B cell (primary cell): Measurements from ENCODE around the gene ALKBH7. TPM values are rescaled to one million over a fixed set of nuclear protein-coding genes. Genes with fewer than 3 reads are reported as not detected.

Experiments
- ATAC-seq: fragments of 200-7000 bp; cut with Tn5 transposase; one replicate; pipeline ENCODE4 v1.10.0; 2021; ENCODE audit warnings: low read depth, mild to moderate bottlenecking, moderate number of reproducible peaks, moderate library complexity
- CTCF ChIA-PET: fragments of 350-600 bp; sonication (Branson Sonifier 250); formaldehyde crosslinking; loops from one replicate; lab custom pipeline; 2021; ENCODE audit warnings: antibody characterized with exemption, inconsistent platforms; lab: Charles Lee
- POLR2A ChIA-PET: fragments of 350-600 bp; sonication (Branson Sonifier 250); formaldehyde crosslinking; loops from one replicate; lab custom pipeline; 2021; ENCODE audit warnings: antibody characterized with exemption; lab: Charles Lee
- DNase-seq: peaks from one replicate; pipeline ENCODE4 v3.0.0; 2013
- H2AFZ ChIP-seq: 2 replicates; pipeline ENCODE4 v1.6.1; 2012; ENCODE audit warnings: mild to moderate bottlenecking, low read depth, low read length; ENCODE audit not compliant: insufficient read depth, poor library complexity, severe bottlenecking
- H3K27ac ChIP-seq, 2 donors: 1 replicate in 1 of 2; 2 replicates in 1 of 2; pipeline ENCODE4 v1.5.1; 2012 to 2013; ENCODE audit warnings: low read length in 2 of 2, mild to moderate bottlenecking in 2 of 2, moderate library complexity in 1 of 2
- H3K27me3 ChIP-seq, 4 experiments: fragments of 200-600 bp in 1 of 4; sonication (generic) in 1 of 4; replicated peaks in 1 of 4; 1 replicate in 2 of 4; 2 replicates in 2 of 4; pipeline versions ENCODE4 v1.6.1 to v1.7.0; 2013 to 2016; ENCODE audit warnings: low read length in 3 of 4, mild to moderate bottlenecking in 2 of 4, mixed read lengths in 1 of 4, moderate library complexity in 1 of 4; ENCODE audit not compliant: insufficient read depth in 4 of 4, control insufficient read depth in 3 of 4; ENCODE audit errors: control extremely low read depth in 1 of 4
- H3K36me3 ChIP-seq, 2 experiments: replicated peaks in 1 of 2; 1 replicate in 1 of 2; 2 replicates in 1 of 2; pipeline versions ENCODE4 v1.6.1 to v1.7.1; 2013; ENCODE audit warnings: low read length in 1 of 2; ENCODE audit not compliant: insufficient read depth in 2 of 2, control insufficient read depth in 1 of 2; ENCODE audit errors: control extremely low read depth in 1 of 2, extremely low read depth in 1 of 2
- H3K4me1 ChIP-seq, 2 donors: fragments of 200-600 bp in 1 of 2; sonication (generic) in 1 of 2; 1 replicate in 1 of 2; 2 replicates in 1 of 2; pipeline versions ENCODE4 v1.5.1 to v1.6.1; 2013 to 2017; ENCODE audit warnings: low read length in 2 of 2; ENCODE audit not compliant: control insufficient read depth in 2 of 2, insufficient read depth in 2 of 2
- H3K4me2 ChIP-seq: replicated peaks from 2 replicates; pipeline ENCODE3; 2012; ENCODE audit warnings: mild to moderate bottlenecking, low read depth, low read length; ENCODE audit not compliant: poor library complexity, severe bottlenecking
- H3K4me3 ChIP-seq, 5 experiments: fragments of 200-600 bp in 1 of 5; sonication (generic) in 1 of 5; 1 replicate in 3 of 5; 2 replicates in 2 of 5; pipeline versions ENCODE4 v1.5.1 to v1.7.0; 2011 to 2016; ENCODE audit warnings: low read length in 4 of 5, mild to moderate bottlenecking in 4 of 5, low read depth in 2 of 5, control low read depth in 1 of 5, moderate library complexity in 1 of 5; ENCODE audit not compliant: insufficient read depth in 1 of 5; ENCODE audit errors: control extremely low read depth in 1 of 5, extremely low read depth in 1 of 5
- H3K79me2 ChIP-seq: fragments of 200-600 bp; sonication (generic); one replicate; pipeline ENCODE4 v1.6.0; 2016; ENCODE audit warnings: low read length; ENCODE audit not compliant: control insufficient read depth, insufficient read depth
- H3K9ac ChIP-seq: fragments of 200-600 bp; sonication (generic); 2 replicates; pipeline ENCODE4 v1.6.1; 2017; ENCODE audit warnings: mild to moderate bottlenecking, low read length, moderate library complexity
- H3K9me3 ChIP-seq, 3 donors: one replicate each; pipeline versions ENCODE4 v1.6.1 to v1.7.1; 2013; ENCODE audit warnings: low read length in 2 of 3; ENCODE audit not compliant: control insufficient read depth in 2 of 3, insufficient read depth in 1 of 3; ENCODE audit errors: control extremely low read depth in 1 of 3
- H4K20me1 ChIP-seq: 2 replicates; pipeline ENCODE4 v1.6.0; 2012; ENCODE audit warnings: mild to moderate bottlenecking, low read length; ENCODE audit not compliant: insufficient read depth, control insufficient read depth, poor library complexity, severe bottlenecking
- H3K27ac Mint-ChIP-seq: one replicate; pipeline ENCODE4 v1.8.0; 2021; ENCODE audit warnings: mixed read lengths
- H3K27me3 Mint-ChIP-seq: one replicate; pipeline ENCODE4 v1.8.0; 2021; ENCODE audit warnings: mixed read lengths
- H3K4me1 Mint-ChIP-seq: one replicate; pipeline ENCODE4 v1.8.0; 2021; ENCODE audit warnings: mixed read lengths
- H3K4me3 Mint-ChIP-seq: one replicate; pipeline ENCODE4 v1.8.0; 2021; ENCODE audit warnings: mixed read lengths
- H3K9me3 Mint-ChIP-seq: one replicate; pipeline ENCODE4 v1.8.0; 2022; ENCODE audit warnings: mixed read lengths; ENCODE audit not compliant: insufficient read depth
- CTCF ChIP-seq: fragments of 200-600 bp; IDR thresholded peaks from one replicate; pipeline ENCODE4 v1.8.0; 2022; ENCODE audit warnings: antibody characterized with exemption, mild to moderate bottlenecking
- EZH2 ChIP-seq: IDR thresholded peaks from 2 replicates; pipeline ENCODE4 v1.6.1; 2012; ENCODE audit warnings: borderline replicate concordance, low read depth, mild to moderate bottlenecking, moderate library complexity, low read length; ENCODE audit not compliant: insufficient read depth, poor library complexity, severe bottlenecking
- WGBS: methylation state at CpG from one replicate; pipeline ENCODE4 v1.1.5; 2013; ENCODE audit warnings: missing lambda C conversion rate; ENCODE audit not compliant: insufficient coverage; 5-methylcytosine and 5-hydroxymethylcytosine counted together
- intact Hi-C: fragments of 100-400 bp; cut with micrococcal nuclease; formaldehyde crosslinking; loops from one replicate; pipeline ENCODE4 v1.10.0; 2022
- polyA plus RNA-seq: library from polyadenylated mRNA; depleted of rRNA; stranded (reverse); fragments of >200 nt; gene quantifications from 2 replicates; pipeline ENCODE4 v1.2.3, GENCODE V29; 2012
- total RNA-seq, 2 donors: library from RNA; stranded (reverse); fragments of 120-200 nt in 1 of 2; gene quantifications; 1 replicate in 1 of 2; 2 replicates in 1 of 2; pipeline versions ENCODE4 v1.2.3 to v1.2.4, GENCODE V29; 2013 to 2022

The ALKBH7 gene
- total and polyA plus RNA-seq, 2 donors (not counting 1 experiment from before 2014, with no cell fraction given) = 36.4 to 67.0 TPM

- no peak overlapping the region for H3K4me2 ChIP-seq
- H3K27ac Mint-ChIP-seq = no peak overlapping the region
- H3K9me3 Mint-ChIP-seq = no peaks in the 10 kb centered on the region
- WGBS = 95% methylated on average over 13 of the region's 14 CpGs
- H2AFZ ChIP-seq = no peak overlapping the region
- H3K79me2 ChIP-seq = peaks cover 10% of the 10 kb centered on the region
- H3K4me1 ChIP-seq = peaks cover 3 to 8% of the 10 kb centered on the region in 2 donors
- H3K4me3 ChIP-seq = no peak overlapping the region
- no peaks in the 10 kb centered on the region for H3K27me3 ChIP-seq
- H3K9ac ChIP-seq = no peak overlapping the region
- POLR2A ChIA-PET = no interaction called here
- no peak overlapping the region for H3K4me3 Mint-ChIP-seq
- H3K36me3 ChIP-seq = no peaks in the 10 kb centered on the region
- DNase-seq = no peak
- H3K27ac ChIP-seq = no peak overlapping the region
- peaks cover 8% of the 10 kb centered on the region for H3K4me1 Mint-ChIP-seq
- TF ChIP-seq CTCF (no peak), EZH2 (no peak)
- ATAC-seq = no peak
- no peaks in the 10 kb centered on the region for H3K27me3 Mint-ChIP-seq
- no peaks in the 10 kb centered on the region for H4K20me1 ChIP-seq
- intact Hi-C loops = no loop called here
- CTCF ChIA-PET = interaction anchor here (0.5 to 0.7 kb wide), 2 partner anchors 15 to 1190 kb away, joined by 3 to 5 read pairs; no protein-coding TSS in a partner anchor
- H3K9me3 ChIP-seq = peaks cover 0 to 5% (median 0%) of the 10 kb centered on the region in 3 donors
These were observed 15.4 kb upstream of the ALKBH7 start for GRCh38 chr19:6357174-6357573.

- Mint-ChIP-seq H3K27ac (no peak overlapping the region), H3K4me1 (peaks cover 14% of the 10 kb centered on the region), H3K4me3 (no peak overlapping the region), H3K27me3 (no peaks in the 10 kb centered on the region), H3K9me3 (no peaks in the 10 kb centered on the region)
- no peak overlapping the region for H3K4me2 ChIP-seq
- intact Hi-C loops = no loop called here
- no peaks in the 10 kb centered on the region for H4K20me1 ChIP-seq
- H3K79me2 ChIP-seq = peaks cover 11% of the 10 kb centered on the region
- WGBS = 95% methylated on average over 7 of the region's 9 CpGs
- no peak overlapping the region for H3K9ac ChIP-seq
- TF ChIP-seq CTCF (no peak), EZH2 (no peak)
- CTCF ChIA-PET = interaction anchor here (0.7 to 1.2 kb wide), 2 partner anchors 14 to 140 kb away, joined by 3 read pairs; partner anchors contain the start of gene ALKBH7
- H3K27me3 ChIP-seq = no peaks in the 10 kb centered on the region
- POLR2A ChIA-PET = no interaction called here
- H3K4me1 ChIP-seq = peaks cover 6 to 12% of the 10 kb centered on the region in 2 donors
- H3K4me3 ChIP-seq = no peak overlapping the region
- H3K9me3 ChIP-seq = peaks cover 0 to 5% (median 0%) of the 10 kb centered on the region in 3 donors
- H2AFZ ChIP-seq = no peak overlapping the region
- no peaks in the 10 kb centered on the region for H3K36me3 ChIP-seq
- ATAC-seq = no peak
- H3K27ac ChIP-seq = no peak overlapping the region
- no peak for DNase-seq
These were observed 14.6 kb upstream of the ALKBH7 start for GRCh38 chr19:6358003-6358402.
